Left lung (tissue), 10 donors: ENCODE data around the gene MLNR. TPM values are rescaled to one million over a fixed set of nuclear protein-coding genes. Genes with fewer than 3 reads are reported as not detected.
A peak's percentile ranks its signal among the peaks of the same experiment; 100 is the strongest.

Source experiments
- ATAC-seq: fragments of 200-7000 bp; cut with Tn5 transposase; one replicate; pipeline ENCODE4 v1.9.1; 2020; ENCODE audit warnings: moderate library complexity
- DNase-seq, 4 donors: peaks; one replicate each; pipeline ENCODE4 v3.0.0-alpha.2; 2013 to 2020
- H3K27ac ChIP-seq, 2 donors: fragments of 200-600 bp; sonication (generic) in 1 of 2; one replicate each; pipeline versions ENCODE4 v1.5.0 to v1.8.0; 2020 to 2021
- H3K27me3 ChIP-seq, 2 donors: fragments of 200-600 bp; sonication (generic) in 1 of 2; one replicate each; pipeline versions ENCODE4 v1.5.0 to v1.8.0; 2020 to 2021
- H3K36me3 ChIP-seq, 2 donors: fragments of 200-600 bp; sonication (generic) in 1 of 2; one replicate each; pipeline versions ENCODE4 v1.5.0 to v1.8.0; 2020 to 2021
- H3K4me1 ChIP-seq, 2 donors: fragments of 200-600 bp; one replicate each; pipeline ENCODE4 v1.8.0; 2021
- H3K4me3 ChIP-seq, 2 donors: fragments of 200-600 bp; sonication (generic) in 1 of 2; one replicate each; pipeline versions ENCODE4 v1.5.0 to v1.8.0; 2020 to 2021; ENCODE audit warnings: mild to moderate bottlenecking in 1 of 2
- H3K9me3 ChIP-seq, 2 donors: fragments of 200-600 bp; sonication (generic) in 1 of 2; one replicate each; pipeline versions ENCODE4 v1.5.0 to v1.8.0; 2020 to 2021
- CTCF ChIP-seq, 2 donors: fragments of 200-600 bp; sonication (generic) in 1 of 2; IDR thresholded peaks; one replicate each; pipeline versions ENCODE4 v1.5.0 to v1.8.0; 2021; ENCODE audit warnings: antibody characterized with exemption in 2 of 2
- intact Hi-C, 2 donors: fragments of 100-400 bp; cut with DNase I; formaldehyde crosslinking; loops; one replicate each; pipeline versions ENCODE4 v1.11.2 to v1.14.2; 2022
- polyA plus RNA-seq, 6 donors: library from polyadenylated mRNA; unstranded; fragments of 120-200 nt; gene quantifications; one replicate each; pipeline ENCODE4 v1.2.1, GENCODE V29; 2013; ENCODE audit not compliant: insufficient read length in 6 of 6
- total RNA-seq, 2 donors: library from RNA; stranded (reverse); fragmentation: NEBNext Ultra II Directional; extraction: Animal tissue kit (Norgen Biotek cat#: 25700); gene quantifications; one replicate each; pipeline ENCODE4 v1.2.1, GENCODE V29; 2021
- donor health status: DM: no; HTN: yes; CAD: no.
- donor health status: DM: no; HTN: no; CAD: no.

Gene MLNR
- total and polyA plus RNA-seq, 8 donors, result 0.13 to 0.31 (median 0.17) TPM; not detected in 3

- peak overlapping the region in 1 of 2 donors; percentile 57 for H3K27ac ChIP-seq
- no peak overlapping the region for H3K4me3 ChIP-seq
- intact Hi-C loops, result no loop called here
- H3K4me1 ChIP-seq, result peaks cover 6 to 35% of the 10 kb centered on the region in 2 donors
- no peaks in the 10 kb centered on the region for H3K27me3 ChIP-seq
- DNase-seq, result no peak
- TF ChIP-seq CTCF (IDR thresholded peaks at IDR 0.05), result no peak
- H3K9me3 ChIP-seq, result no peaks in the 10 kb centered on the region
- peak; percentile 32 for ATAC-seq
- H3K36me3 ChIP-seq, result peaks cover 0 to 57% of the 10 kb centered on the region in 2 donors
Measured at GRCh38 chr13:49185264-49185663, 34.9 kb upstream of the MLNR start.

GRCh38 chr13:49190901-49191300 lies 29.2 kb upstream of the MLNR start:
- DNase-seq (no peak), ATAC-seq (no peak)
- Histone ChIP-seq H3K27me3 (no peaks in the 10 kb centered on the region), H3K36me3 (peaks cover 0 to 100% of the 10 kb centered on the region in 2 donors), H3K27ac (no peak overlapping the region), H3K4me3 (no peak overlapping the region), H3K9me3 (no peaks in the 10 kb centered on the region), H3K4me1 (no peaks in the 10 kb centered on the region)
- no peak for TF ChIP-seq CTCF (IDR thresholded peaks at IDR 0.05)
- intact Hi-C loops, result no loop called here

- no peak overlapping the region for H3K27ac ChIP-seq
- no peak for TF ChIP-seq CTCF (IDR thresholded peaks at IDR 0.05)
- H3K9me3 ChIP-seq, result no peaks in the 10 kb centered on the region
- H3K27me3 ChIP-seq, result no peaks in the 10 kb centered on the region
- H3K4me3 ChIP-seq, result no peak overlapping the region
- DNase-seq (no peak), ATAC-seq (no peak)
- no peaks in the 10 kb centered on the region for H3K4me1 ChIP-seq
- intact Hi-C loops, result no loop called here
- peaks cover 0 to 77% of the 10 kb centered on the region in 2 donors for H3K36me3 ChIP-seq
Measured at GRCh38 chr13:49206641-49207040, 13.5 kb upstream of the MLNR start.

GRCh38 chr13:49208619-49209018 lies 11.5 kb upstream of the MLNR start:
- Histone ChIP-seq H3K27me3 (no peaks in the 10 kb centered on the region), H3K9me3 (no peaks in the 10 kb centered on the region), H3K4me1 (no peaks in the 10 kb centered on the region), H3K4me3 (no peak overlapping the region), H3K27ac (no peak overlapping the region), H3K36me3 (peaks cover 0 to 57% of the 10 kb centered on the region in 2 donors)
- no peak for DNase-seq
- intact Hi-C loops, result no loop called here
- no peak for TF ChIP-seq CTCF (IDR thresholded peaks at IDR 0.05)
- ATAC-seq, result no peak

GRCh38 chr13:49210114-49210513 lies 10.0 kb upstream of the MLNR start:
- ATAC-seq (no peak), DNase-seq (no peak)
- H3K9me3 ChIP-seq, result no peaks in the 10 kb centered on the region
- peaks cover 0 to 42% of the 10 kb centered on the region in 2 donors for H3K36me3 ChIP-seq
- no peak overlapping the region for H3K27ac ChIP-seq
- intact Hi-C loops, result no loop called here
- H3K4me3 ChIP-seq, result no peak overlapping the region
- H3K4me1 ChIP-seq, result peaks cover 0 to 10% of the 10 kb centered on the region in 2 donors
- H3K27me3 ChIP-seq, result no peaks in the 10 kb centered on the region
- no peak for TF ChIP-seq CTCF (IDR thresholded peaks at IDR 0.05)
